ENCODE data around the gene ATL3. TPM values are rescaled to one million over a fixed set of nuclear protein-coding genes. Genes with fewer than 3 reads are reported as not detected.
"Not testable (repeated sequence)": the region's sequence is repeated elsewhere in the genome, so short reads cannot be mapped to it uniquely, and the experiment has no call there.

ATL3 gene
- total RNA-seq, 2 experiments from 2014 or later = 19.5 to 21.0 TPM

DNA sequence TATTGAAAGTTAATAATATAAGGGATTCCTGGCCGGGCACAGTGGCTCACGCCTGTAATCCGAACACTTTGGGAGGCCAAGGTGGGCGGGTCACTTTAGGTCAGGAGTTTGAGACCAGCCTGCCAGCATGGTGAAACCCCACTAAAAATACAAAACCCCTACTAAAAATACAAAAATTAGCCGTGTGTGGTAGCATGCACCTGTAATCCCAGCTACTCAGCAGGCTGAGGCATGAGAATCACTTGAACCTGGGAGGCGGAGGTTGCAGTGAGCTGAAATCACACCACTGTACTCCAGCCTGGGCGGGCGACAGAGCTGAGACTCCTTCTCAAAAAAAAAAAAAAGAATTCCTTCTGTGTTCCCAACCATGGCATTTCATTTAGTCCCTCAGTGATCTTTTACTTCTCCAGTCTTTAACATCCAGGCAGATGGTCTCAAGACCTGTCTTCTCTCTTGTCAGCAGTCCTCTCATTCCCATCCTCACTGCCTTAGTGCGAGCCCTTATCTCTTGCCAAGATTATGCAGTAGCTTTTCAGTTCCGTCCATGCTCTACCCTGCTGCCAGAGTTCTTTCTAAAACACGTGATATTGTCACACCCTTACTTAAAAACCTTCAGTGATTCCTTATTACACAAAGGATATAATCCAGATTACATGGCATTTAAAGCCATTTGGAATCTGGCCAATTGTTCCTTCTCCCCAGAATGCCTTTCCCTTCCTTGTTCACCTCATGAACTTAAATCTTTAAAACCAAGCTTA, 28.0 kb upstream of the ATL3 start:
- DNase-seq = no peak
- Mint-ChIP-seq H3K4me1 (ENCODE audit: low read depth) (peaks cover 3% of the 10 kb centered on the region), H3K27me3 (ENCODE audit: low read depth) (no peaks in the 10 kb centered on the region), H3K27ac (no peak overlapping the region), H3K4me3 (no peak overlapping the region), H3K36me3 (ENCODE audit: low read depth) (peaks cover 1% of the 10 kb centered on the region), H3K9me3 (no peaks in the 10 kb centered on the region)
- intact Hi-C loops (cut with micrococcal nuclease) = no loop called here
- CTCF ChIA-PET = no interaction called here

DNA sequence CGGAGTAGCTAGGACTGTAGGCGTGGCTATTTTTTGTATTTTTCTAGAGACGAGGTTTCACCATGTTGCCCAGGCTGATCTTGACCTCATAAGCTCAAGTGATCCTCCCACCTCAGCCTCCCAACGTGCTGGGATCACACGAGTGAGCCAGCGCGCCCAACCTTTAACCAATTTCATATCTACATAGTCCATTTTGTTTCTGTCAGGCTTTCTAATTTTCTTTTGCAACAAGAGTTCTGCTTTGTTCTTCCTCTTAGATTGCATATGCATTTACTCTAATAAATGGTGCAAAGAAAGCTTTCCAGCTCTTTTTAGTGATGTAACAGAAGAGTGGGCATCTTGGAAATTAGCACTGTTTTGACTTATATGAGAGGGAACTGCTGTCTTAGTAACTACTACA, 23.4 kb upstream of the ATL3 start:
- H3K4me3 Mint-ChIP-seq = no peak overlapping the region
- DNase-seq = no peak
- H3K36me3 Mint-ChIP-seq (ENCODE audit: low read depth) = no peaks in the 10 kb centered on the region
- no peaks in the 10 kb centered on the region for H3K9me3 Mint-ChIP-seq
- no peak overlapping the region for H3K27ac Mint-ChIP-seq
- peaks cover 1% of the 10 kb centered on the region for H3K4me1 Mint-ChIP-seq (ENCODE audit: low read depth)
- H3K27me3 Mint-ChIP-seq (ENCODE audit: low read depth) = no peaks in the 10 kb centered on the region
- intact Hi-C loops (cut with micrococcal nuclease) = no loop called here
- CTCF ChIA-PET = interaction anchor here (1.6 kb wide), 1 partner anchor 44 kb away, joined by 7 read pairs; no protein-coding TSS in a partner anchor

DNA sequence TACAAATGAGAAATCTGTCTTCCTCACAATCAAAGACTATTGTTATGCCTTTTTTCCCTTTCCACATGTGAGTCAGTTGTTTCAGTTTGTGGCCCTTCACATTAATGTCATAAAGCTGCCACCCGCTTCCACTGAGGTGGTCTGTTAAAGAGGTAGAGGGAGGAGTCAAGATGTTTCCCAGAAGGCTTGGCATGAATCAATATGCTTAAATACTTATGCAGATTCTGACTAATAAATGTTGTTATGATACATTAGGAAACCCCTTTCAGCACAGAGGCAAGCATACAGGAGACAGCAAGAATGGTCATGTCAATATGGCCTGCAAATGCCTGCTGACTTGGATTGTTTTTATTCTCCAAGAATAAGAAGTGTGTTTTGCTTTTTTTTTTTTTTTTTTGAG, 16.7 kb upstream of the ATL3 start:
- Mint-ChIP-seq H3K9me3 (no peaks in the 10 kb centered on the region), H3K27ac (no peak overlapping the region), H3K27me3 (ENCODE audit: low read depth) (no peaks in the 10 kb centered on the region), H3K4me1 (ENCODE audit: low read depth) (peaks cover 26% of the 10 kb centered on the region), H3K36me3 (ENCODE audit: low read depth) (no peaks in the 10 kb centered on the region), H3K4me3 (no peak overlapping the region)
- CTCF ChIA-PET = no interaction called here
- peak; percentile 49 for DNase-seq
- intact Hi-C loops (cut with micrococcal nuclease) = loop anchor here (1.0 to 10.0 kb wide), 2 partner anchors 121 to 1133 kb away; no protein-coding TSS in a partner anchor

DNA sequence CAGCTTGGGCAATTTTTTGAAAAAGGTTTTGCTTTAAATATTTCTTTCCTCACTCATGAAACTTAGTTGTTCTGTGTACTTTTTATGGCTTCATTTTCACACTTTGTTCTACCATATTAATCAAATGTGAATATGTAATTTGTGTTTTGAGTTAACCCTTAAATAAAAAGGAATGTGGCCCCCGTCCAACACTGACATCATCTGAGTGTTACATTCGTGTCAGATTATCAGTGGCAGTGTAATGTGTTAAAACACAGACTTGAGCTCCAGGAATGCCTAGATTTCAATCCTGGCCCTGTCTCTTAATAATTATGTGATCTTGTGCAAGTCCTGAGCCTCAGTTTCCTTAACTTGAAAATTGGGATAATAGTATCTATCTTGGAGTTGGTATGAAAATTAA, 15.8 kb upstream of the ATL3 start:
- no peaks in the 10 kb centered on the region for H3K27me3 Mint-ChIP-seq (ENCODE audit: low read depth)
- no peak overlapping the region for H3K4me3 Mint-ChIP-seq
- DNase-seq = no peak
- no peak overlapping the region for H3K27ac Mint-ChIP-seq
- intact Hi-C loops (cut with micrococcal nuclease) = loop anchor here (10.0 kb wide), 1 partner anchor 1132 kb away; no protein-coding TSS in a partner anchor
- no peaks in the 10 kb centered on the region for H3K9me3 Mint-ChIP-seq
- no peaks in the 10 kb centered on the region for H3K36me3 Mint-ChIP-seq (ENCODE audit: low read depth)
- CTCF ChIA-PET = interaction anchor here (0.6 to 0.7 kb wide), 2 partner anchors 208 to 243 kb away, joined by 3 read pairs; no protein-coding TSS in a partner anchor
- H3K4me1 Mint-ChIP-seq (ENCODE audit: low read depth) = peaks cover 33% of the 10 kb centered on the region

DNA sequence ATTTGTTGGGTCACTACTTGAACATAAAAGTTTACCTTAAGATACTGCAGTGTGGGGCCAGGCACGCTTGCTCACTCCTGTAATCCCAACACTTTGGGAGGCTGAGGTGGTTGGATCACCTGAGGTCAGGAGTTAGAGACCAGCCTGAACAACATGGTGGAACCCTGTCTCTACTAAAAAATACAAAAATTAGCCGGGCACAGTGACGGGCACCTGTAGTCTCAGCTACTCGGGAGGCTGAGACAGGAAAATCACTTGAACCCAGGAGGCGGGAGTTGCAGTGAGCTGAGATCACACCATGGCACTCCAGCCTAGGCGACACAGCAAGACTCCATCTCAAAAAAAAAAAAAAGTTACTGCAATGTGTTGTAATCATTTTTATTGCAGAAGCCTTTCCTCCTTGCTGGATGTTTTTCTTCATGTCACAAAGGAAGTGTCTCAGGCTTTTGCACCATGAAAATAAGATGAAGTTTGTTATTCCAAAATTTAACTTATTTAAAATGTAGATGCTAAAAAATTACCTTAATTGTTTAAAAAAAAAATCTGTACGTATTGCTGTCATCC, 14.1 kb upstream of the ATL3 start:
- CTCF ChIA-PET = interaction anchor here (0.7 kb wide), 1 partner anchor 28 kb away, joined by 3 read pairs; no protein-coding TSS in a partner anchor
- not testable (repeated sequence) for H3K27ac Mint-ChIP-seq; H3K9me3 Mint-ChIP-seq; H3K27me3 Mint-ChIP-seq (ENCODE audit: low read depth); H3K36me3 Mint-ChIP-seq (ENCODE audit: low read depth); H3K4me3 Mint-ChIP-seq; DNase-seq
- H3K4me1 Mint-ChIP-seq (ENCODE audit: low read depth) = peaks cover 41% of the 10 kb centered on the region
- intact Hi-C loops (cut with micrococcal nuclease) = loop anchor here (10.0 kb wide), 1 partner anchor 1130 kb away; no protein-coding TSS in a partner anchor

DNA sequence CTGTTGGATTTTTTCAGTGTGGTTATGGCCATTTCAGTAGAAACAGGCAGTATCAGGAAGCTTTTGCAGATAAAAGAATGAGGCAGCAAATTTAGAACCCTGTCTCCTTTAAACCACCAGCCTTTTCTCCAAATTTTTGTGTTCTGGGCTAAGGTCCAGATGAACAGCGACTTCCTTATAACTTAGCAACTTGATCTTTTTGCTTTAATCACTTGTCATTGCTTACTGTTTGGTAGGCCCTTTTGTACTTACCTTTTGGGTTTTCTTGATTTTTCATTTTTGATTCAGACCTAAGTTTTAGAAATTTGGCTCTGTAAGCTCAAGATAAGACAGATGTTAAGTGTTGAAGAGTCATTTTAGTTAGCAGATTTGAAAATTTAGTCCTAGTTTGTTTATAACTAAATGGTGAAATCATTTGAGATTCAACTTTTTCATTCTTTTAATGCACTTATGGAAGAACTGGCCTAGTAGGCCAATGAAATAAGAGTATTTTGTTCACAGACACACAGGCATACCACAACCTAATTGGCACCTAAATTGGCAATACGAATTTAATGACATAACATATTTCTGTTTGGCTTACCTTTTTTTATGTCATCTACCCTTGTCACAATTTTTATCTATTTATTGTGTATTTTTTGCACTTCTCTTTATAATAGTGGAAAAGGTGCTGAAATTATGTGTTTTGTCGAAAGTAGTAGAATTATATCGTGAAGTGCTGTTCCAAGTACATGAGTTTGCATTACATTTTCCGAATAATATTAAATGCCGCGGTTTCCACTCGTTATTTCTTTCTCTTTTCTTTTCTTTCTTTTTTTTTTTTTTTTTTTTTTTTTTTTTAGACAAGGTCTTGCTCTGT, 12.2 kb upstream of the ATL3 start:
- H3K9me3 Mint-ChIP-seq = no peaks in the 10 kb centered on the region
- CTCF ChIA-PET = interaction anchor here (0.6 to 2.0 kb wide), 3 partner anchors 10 to 129 kb away, joined by 3 to 8 read pairs (median 6); no protein-coding TSS in a partner anchor
- DNase-seq = no peak
- peaks cover 34% of the 10 kb centered on the region for H3K4me1 Mint-ChIP-seq (ENCODE audit: low read depth)
- peak overlapping the region; percentile 91 for H3K4me3 Mint-ChIP-seq
- no peaks in the 10 kb centered on the region for H3K36me3 Mint-ChIP-seq (ENCODE audit: low read depth)
- H3K27me3 Mint-ChIP-seq (ENCODE audit: low read depth) = no peaks in the 10 kb centered on the region
- intact Hi-C loops (cut with micrococcal nuclease) = loop anchor here (10.0 kb wide), 1 partner anchor 1129 kb away; no protein-coding TSS in a partner anchor
- H3K27ac Mint-ChIP-seq = no peak overlapping the region

DNA sequence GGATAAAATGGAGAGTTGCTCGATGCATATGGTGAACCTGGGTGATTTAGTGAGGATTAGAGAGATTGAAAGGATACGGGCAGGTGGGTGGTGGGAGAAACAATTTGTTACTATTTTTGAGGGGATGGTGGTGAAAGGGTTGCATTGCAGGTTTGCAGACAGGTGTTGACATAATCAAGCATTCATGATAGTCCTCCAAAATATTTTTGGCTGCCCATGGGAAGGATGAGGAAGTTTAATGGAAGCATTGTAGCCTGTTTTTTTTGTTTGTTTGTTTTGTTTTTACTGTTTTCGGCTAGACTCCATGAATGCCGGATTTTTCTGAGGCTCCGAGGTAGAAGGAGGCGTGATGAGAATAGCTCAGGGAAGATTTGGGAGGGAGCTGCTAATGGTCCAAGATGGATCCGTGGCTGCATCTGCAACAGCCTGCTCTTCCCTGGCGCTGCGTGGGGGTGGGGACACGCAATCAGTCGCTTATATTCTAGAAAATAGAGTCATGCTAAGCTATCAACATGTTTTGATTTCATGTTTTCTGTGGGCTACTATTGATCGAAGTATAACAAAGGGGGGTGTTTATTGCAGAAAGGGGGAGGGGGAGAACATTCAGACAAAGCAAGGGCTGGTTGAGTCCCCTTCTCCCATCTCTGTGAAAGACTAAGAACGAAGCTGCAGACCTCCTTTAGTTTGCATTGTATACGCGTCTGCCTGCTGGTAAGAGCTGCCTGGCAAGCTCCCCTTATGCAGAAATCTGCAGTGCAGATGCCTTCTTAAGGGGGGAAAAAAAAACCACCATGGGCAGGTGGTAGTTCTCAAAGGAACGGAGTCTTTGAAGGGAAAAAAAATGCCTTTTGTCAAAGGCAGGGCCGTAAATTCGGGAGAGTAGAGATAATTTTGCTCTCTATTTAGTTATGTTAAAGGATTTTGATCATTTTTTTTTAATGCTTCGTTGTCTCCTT, 11.2 kb upstream of the ATL3 start:
- intact Hi-C loops (cut with micrococcal nuclease) = loop anchor here (10.0 kb wide), 1 partner anchor 1128 kb away; no protein-coding TSS in a partner anchor
- CTCF ChIA-PET = interaction anchor here (0.6 to 2.0 kb wide), 7 partner anchors 9 to 1006 kb away, joined by 3 to 8 read pairs (median 4); partner anchors contain the start of gene ATL3
- Mint-ChIP-seq H3K4me1 (ENCODE audit: low read depth) (peaks cover 28% of the 10 kb centered on the region), H3K4me3 (peak overlapping the region; percentile 91), H3K36me3 (ENCODE audit: low read depth) (no peaks in the 10 kb centered on the region), H3K27ac (peak overlapping the region; percentile 86), H3K9me3 (no peaks in the 10 kb centered on the region), H3K27me3 (ENCODE audit: low read depth) (no peaks in the 10 kb centered on the region)
- DNase-seq = peak; percentile 41

DNA sequence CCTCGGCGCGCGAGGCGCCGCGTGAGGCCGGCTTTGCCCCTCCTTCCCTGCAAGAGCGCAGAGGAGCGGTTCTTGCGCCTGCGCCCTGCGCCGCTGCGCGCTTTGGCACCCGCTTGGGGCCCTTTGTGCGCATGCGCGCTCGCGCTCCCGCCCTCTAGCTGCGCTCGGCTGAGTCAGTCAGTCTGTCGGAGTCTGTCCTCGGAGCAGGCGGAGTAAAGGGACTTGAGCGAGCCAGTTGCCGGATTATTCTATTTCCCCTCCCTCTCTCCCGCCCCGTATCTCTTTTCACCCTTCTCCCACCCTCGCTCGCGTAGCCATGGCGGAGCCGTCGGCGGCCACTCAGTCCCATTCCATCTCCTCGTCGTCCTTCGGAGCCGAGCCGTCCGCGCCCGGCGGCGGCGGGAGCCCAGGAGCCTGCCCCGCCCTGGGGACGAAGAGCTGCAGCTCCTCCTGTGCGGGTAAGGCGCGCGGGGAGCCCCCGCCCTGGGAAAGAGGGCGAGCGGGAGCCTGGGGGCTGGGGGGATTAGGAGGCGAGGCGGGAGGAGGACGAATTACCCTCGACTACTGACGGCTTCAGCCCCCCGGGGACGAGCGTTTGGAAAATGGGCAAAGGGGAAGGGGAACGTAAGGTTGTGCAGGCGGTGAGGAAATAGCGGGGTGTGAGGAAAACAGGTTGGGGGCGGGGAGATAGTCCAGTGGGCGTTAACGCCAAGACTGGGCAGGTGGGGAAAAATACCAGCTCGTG, 10.3 kb upstream of the ATL3 start, which contains the start of gene RTN3:
TSS of gene RTN3 (plus strand) at position 180 of the 745 bp plus-strand sequence. CDS start at position 317, 137 bp downstream.
- peak; percentile 98 for DNase-seq
- H3K4me3 Mint-ChIP-seq = peak within 1 kb of the TSS; percentile 91
- peak within 1 kb of the TSS; percentile 86 for H3K27ac Mint-ChIP-seq
- H3K9me3 Mint-ChIP-seq = no peaks in the 10 kb centered on the region
- intact Hi-C loops (cut with micrococcal nuclease) = loop anchor here (1.0 to 10.0 kb wide), 2 partner anchors 10 to 1127 kb away; partner anchors contain the start of gene ATL3
- no peaks in the 10 kb centered on the region for H3K27me3 Mint-ChIP-seq (ENCODE audit: low read depth)
- CTCF ChIA-PET = interaction anchor here (0.7 to 2.0 kb wide), 6 partner anchors 8 to 1007 kb away, joined by 3 to 8 read pairs (median 4); partner anchors contain the start of gene ATL3
- peaks cover 22% of the 10 kb centered on the region for H3K4me1 Mint-ChIP-seq (ENCODE audit: low read depth)
- no peaks in the 10 kb centered on the region for H3K36me3 Mint-ChIP-seq (ENCODE audit: low read depth)

DNA sequence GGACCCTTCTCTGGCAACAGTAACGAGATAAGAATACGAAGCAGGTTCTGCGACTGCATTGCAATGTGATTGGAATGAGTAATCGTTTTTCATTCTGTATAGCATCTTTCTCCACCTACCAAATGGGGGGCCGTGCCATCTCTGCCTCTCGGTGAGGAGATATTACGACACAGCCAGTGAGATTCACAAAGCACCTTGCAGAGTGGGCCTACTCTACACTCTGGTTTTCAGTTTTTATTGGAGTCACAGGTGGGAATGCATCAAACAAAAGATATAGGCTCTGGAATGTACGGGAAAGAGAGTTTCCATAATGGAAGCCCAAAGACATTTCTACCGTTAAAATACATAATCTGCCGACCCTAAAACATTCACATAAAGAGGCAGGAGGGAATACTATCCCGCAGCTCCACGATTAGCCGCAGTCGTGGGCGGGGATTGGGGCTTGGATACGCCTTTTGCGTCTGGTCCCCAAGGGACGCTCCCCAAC, 9.7 kb upstream of the ATL3 start:
- Mint-ChIP-seq H3K4me3 (peak overlapping the region; percentile 91), H3K9me3 (no peaks in the 10 kb centered on the region), H3K4me1 (ENCODE audit: low read depth) (peaks cover 20% of the 10 kb centered on the region), H3K36me3 (ENCODE audit: low read depth) (no peaks in the 10 kb centered on the region), H3K27me3 (ENCODE audit: low read depth) (no peaks in the 10 kb centered on the region), H3K27ac (peak overlapping the region; percentile 86)
- peak; percentile 25 for DNase-seq
- CTCF ChIA-PET = interaction anchor here (0.9 to 2.0 kb wide), 3 partner anchors 10 to 1008 kb away, joined by 3 to 8 read pairs (median 6); partner anchors contain the start of gene ATL3
- intact Hi-C loops (cut with micrococcal nuclease) = loop anchor here (1.0 to 10.0 kb wide), 2 partner anchors 10 to 1126 kb away; partner anchors contain the start of gene ATL3

DNA sequence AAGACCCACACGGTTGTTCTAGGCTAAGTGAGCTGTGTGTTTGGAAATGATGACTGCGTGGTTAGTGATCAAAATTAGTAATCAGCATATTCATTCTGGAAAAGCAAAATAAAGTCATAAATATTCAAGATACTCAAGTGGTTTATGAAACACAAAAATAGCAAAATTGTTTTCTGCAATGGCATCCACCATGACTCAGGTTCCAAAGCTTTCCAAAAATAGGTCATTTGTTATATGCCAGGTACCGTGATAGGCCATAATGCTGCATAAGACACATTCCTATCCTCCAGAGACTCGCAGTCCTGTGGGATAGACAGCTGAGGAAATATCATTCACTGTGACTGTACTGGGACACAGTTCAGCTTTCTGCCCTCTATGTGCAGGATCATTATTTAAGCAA, 2.4 kb upstream of the ATL3 start:
- no peak for DNase-seq
- Mint-ChIP-seq H3K36me3 (ENCODE audit: low read depth) (peaks cover 1% of the 10 kb centered on the region), H3K9me3 (no peaks in the 10 kb centered on the region), H3K27me3 (ENCODE audit: low read depth) (no peaks in the 10 kb centered on the region), H3K4me3 (no peak overlapping the region), H3K27ac (no peak overlapping the region), H3K4me1 (ENCODE audit: low read depth) (peaks cover 27% of the 10 kb centered on the region)
- CTCF ChIA-PET = interaction anchor here (1.3 kb wide), 1 partner anchor 9 kb away, joined by 6 read pairs; no protein-coding TSS in a partner anchor
- intact Hi-C loops (cut with micrococcal nuclease) = loop anchor here (5.0 kb wide), 1 partner anchor 121 kb away; no protein-coding TSS in a partner anchor
